Measurements from ENCODE around the gene AP3S1. TPM values are rescaled to one million over a fixed set of nuclear protein-coding genes. Genes with fewer than 3 reads are reported as not detected.

Gene AP3S1
- total RNA-seq, 2 donors from 2014 or later = 47.8 to 87.9 TPM

DNA sequence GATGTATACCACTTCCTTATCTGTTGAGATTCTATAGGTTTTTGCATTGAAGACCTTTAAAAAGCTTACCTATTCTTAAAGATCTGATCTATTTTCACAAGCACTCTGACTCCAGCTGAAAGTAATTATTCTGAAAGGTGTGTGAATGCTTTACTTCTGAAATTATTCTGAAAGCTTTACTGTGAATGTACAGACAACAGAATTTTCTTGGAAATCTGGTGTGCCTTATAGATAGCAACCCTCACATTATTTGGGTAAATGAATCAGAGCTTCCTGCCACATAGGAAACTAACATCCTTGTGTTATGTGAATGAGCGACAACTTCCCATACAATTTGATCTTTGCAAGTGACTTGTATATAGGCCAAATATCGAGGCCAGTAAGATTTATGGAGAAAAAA is 31.8 kb upstream of the AP3S1 start:
- no peak for DNase-seq
- no peak for TF ChIP-seq POLR2A (IDR thresholded peaks at IDR 0.05)
- TF ChIP-seq, protein P1, sequence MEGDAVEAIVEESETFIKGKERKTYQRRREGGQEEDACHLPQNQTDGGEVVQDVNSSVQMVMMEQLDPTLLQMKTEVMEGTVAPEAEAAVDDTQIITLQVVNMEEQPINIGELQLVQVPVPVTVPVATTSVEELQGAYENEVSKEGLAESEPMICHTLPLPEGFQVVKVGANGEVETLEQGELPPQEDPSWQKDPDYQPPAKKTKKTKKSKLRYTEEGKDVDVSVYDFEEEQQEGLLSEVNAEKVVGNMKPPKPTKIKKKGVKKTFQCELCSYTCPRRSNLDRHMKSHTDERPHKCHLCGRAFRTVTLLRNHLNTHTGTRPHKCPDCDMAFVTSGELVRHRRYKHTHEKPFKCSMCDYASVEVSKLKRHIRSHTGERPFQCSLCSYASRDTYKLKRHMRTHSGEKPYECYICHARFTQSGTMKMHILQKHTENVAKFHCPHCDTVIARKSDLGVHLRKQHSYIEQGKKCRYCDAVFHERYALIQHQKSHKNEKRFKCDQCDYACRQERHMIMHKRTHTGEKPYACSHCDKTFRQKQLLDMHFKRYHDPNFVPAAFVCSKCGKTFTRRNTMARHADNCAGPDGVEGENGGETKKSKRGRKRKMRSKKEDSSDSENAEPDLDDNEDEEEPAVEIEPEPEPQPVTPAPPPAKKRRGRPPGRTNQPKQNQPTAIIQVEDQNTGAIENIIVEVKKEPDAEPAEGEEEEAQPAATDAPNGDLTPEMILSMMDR (IDR thresholded peaks at IDR 0.05) = no peak
- H3K36me3 ChIP-seq (replicated peaks in 1 of 2; ENCODE audit: insufficient read depth in 1 of 2, low read depth in 2 of 2) = no peaks in the 10 kb centered on the region
- H3K4me3 ChIP-seq = no peak overlapping the region
- WGBS, 2 donors = 65 to 73% methylated on average over 2 of the region's 2 CpGs
- no peaks in the 10 kb centered on the region for H3K9me3 ChIP-seq
- no peak for ATAC-seq
- peaks cover 18% of the 10 kb centered on the region for H3K4me1 ChIP-seq
- no peak overlapping the region for H3K27ac ChIP-seq
- no peaks in the 10 kb centered on the region for H3K27me3 ChIP-seq
- intact Hi-C loops (cut with DNase I) = no loop called here

GRCh38 chr5:115810761-115811160 is 31.0 kb upstream of the AP3S1 start:
- H3K4me3 ChIP-seq = no peak overlapping the region
- no peak for DNase-seq
- H3K9me3 ChIP-seq = no peaks in the 10 kb centered on the region
- peaks cover 0 to 2% of the 10 kb centered on the region in 2 donors for H3K27me3 ChIP-seq
- no peak for ATAC-seq
- no peaks in the 10 kb centered on the region for H3K36me3 ChIP-seq (replicated peaks in 1 of 2; ENCODE audit: insufficient read depth in 1 of 2, low read depth in 2 of 2)
- peaks cover 24% of the 10 kb centered on the region for H3K4me1 ChIP-seq
- intact Hi-C loops (cut with DNase I) = no loop called here
- H3K27ac ChIP-seq = no peak overlapping the region
- TF ChIP-seq, protein P1 (IDR thresholded peaks at IDR 0.05) = no peak
- no peak for TF ChIP-seq POLR2A (IDR thresholded peaks at IDR 0.05)

- ATAC-seq = no peak
- intact Hi-C loops (cut with DNase I) = no loop called here
- Histone ChIP-seq H3K36me3 (replicated peaks in 1 of 2; ENCODE audit: insufficient read depth in 1 of 2, low read depth in 2 of 2) (no peaks in the 10 kb centered on the region), H3K4me1 (peaks cover 31% of the 10 kb centered on the region), H3K9me3 (no peaks in the 10 kb centered on the region), H3K4me3 (no peak overlapping the region), H3K27ac (no peak overlapping the region), H3K27me3 (peaks cover 0 to 7% of the 10 kb centered on the region in 2 donors)
- no peak for DNase-seq
- no peak for TF ChIP-seq POLR2A (IDR thresholded peaks at IDR 0.05)
- TF ChIP-seq, protein P1 (IDR thresholded peaks at IDR 0.05) = no peak
Observed at GRCh38 chr5:115811406-115811805, 30.3 kb upstream of the AP3S1 start.

DNA sequence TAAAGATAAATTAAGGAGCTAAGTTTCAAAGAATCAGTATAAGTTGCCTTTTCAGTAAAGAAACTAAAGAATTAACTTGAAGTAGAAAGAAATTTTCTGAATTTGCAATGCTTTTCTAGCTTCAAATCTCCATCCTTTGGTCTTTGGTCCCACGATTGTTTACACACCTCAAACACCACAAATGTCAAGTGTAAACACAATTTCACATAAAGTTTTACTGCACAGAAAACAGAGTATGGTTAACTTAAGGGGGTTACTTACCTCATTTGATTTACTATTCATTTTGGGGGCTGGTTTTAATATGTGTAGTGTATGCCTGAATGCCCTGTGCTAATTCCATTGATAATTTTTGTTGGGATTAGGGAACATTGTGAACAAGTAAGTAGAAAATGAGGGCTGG is 29.4 kb upstream of the AP3S1 start:
- intact Hi-C loops (cut with DNase I) = no loop called here
- 53 to 68% methylated on average over 1 of the region's 1 CpG for WGBS, 2 donors
- H3K36me3 ChIP-seq (replicated peaks in 1 of 2; ENCODE audit: insufficient read depth in 1 of 2, low read depth in 2 of 2) = no peaks in the 10 kb centered on the region
- TF ChIP-seq, protein P1 (IDR thresholded peaks at IDR 0.05) = no peak
- TF ChIP-seq POLR2A (IDR thresholded peaks at IDR 0.05) = no peak
- no peak overlapping the region for H3K4me3 ChIP-seq
- no peaks in the 10 kb centered on the region for H3K9me3 ChIP-seq
- DNase-seq (no peak), ATAC-seq (no peak)
- no peak overlapping the region for H3K27ac ChIP-seq
- H3K4me1 ChIP-seq = peaks cover 27% of the 10 kb centered on the region
- peaks cover 0 to 7% of the 10 kb centered on the region in 2 donors for H3K27me3 ChIP-seq

DNA sequence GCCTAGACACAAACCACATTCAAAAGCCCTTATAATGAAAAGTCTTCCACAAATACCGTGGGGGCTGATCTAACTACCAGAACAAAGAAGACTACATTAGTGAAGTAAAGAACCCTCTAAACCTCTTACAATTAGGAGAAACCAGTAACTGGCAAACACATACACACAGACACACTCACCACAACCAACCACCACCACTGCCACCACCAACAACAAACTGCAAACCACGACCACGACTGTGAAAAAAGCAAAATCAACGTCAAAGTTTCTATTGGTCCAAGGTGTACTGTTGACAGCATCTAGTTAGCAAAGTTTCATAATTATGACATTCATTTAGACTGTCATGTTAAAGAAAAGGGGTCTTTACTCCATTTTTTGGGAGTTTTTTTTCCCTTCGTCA is 28.0 kb upstream of the AP3S1 start:
- Histone ChIP-seq H3K36me3 (replicated peaks in 1 of 2; ENCODE audit: insufficient read depth in 1 of 2, low read depth in 2 of 2) (no peaks in the 10 kb centered on the region), H3K27me3 (peaks cover 0 to 7% of the 10 kb centered on the region in 2 donors), H3K4me3 (no peak overlapping the region), H3K27ac (no peak overlapping the region), H3K4me1 (peaks cover 25% of the 10 kb centered on the region), H3K9me3 (no peaks in the 10 kb centered on the region)
- TF ChIP-seq, protein P1 (IDR thresholded peaks at IDR 0.05) = no peak
- TF ChIP-seq POLR2A (IDR thresholded peaks at IDR 0.05) = no peak
- ATAC-seq (no peak), DNase-seq (no peak)
- 69 to 84% methylated on average over 5 of the region's 5 CpGs for WGBS, 2 donors
- intact Hi-C loops (cut with DNase I) = no loop called here
